SH-SY5Y (cell line): ENCODE results near the gene LCN15.

Experiments
- GATA2 ChIP-seq: IDR thresholded peaks from 2 replicates; pipeline ENCODE4 v1.6.1; 2011; ENCODE audit warnings: mild to moderate bottlenecking, low read depth, low read length
- GATA3 ChIP-seq: IDR thresholded peaks from 2 replicates; pipeline ENCODE4 v1.6.1; 2011; ENCODE audit warnings: low read depth, mild to moderate bottlenecking, low read length, moderate library complexity

GRCh38 chr9:136760424-136760823 is 3.9 kb downstream of the LCN15 start:
- TF ChIP-seq GATA2 = no peak
- no peak for TF ChIP-seq GATA3
